ENCODE measurements around the gene RAB1B.

DNA sequence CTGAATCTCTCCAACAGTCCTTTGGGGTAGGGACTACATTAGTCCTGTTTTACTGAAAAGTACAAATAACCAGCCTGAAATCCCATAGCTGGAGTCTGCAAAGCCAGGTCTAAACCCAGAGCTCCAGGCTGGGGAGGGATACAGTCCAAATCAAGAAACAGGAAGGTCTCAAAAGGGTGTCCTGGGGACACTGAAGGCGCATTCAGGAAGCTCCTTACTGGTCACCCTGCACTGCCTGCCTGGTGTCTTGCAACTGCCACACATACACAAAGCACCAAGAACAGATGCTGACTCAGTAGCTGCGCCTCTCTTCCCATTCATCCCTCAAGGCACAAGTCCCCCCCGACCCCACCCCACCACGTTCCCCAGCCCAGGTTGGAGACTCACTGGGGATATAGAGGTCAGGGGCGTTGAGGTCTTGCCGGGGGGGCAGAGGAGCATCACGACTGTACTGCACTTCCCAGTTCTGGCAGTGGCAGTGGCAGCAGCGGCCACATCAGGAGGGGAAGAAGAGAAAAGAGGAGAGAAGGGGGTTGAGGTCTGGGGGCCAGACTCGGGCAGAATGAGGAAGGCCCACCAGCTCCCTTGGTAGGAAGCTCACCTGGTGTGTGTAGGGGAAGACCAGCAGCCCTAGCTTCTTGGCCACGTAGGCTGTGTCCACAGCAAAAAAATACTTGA, 18.9 kb downstream of the RAB1B start:
- TF ChIP-seq, protein P1, sequence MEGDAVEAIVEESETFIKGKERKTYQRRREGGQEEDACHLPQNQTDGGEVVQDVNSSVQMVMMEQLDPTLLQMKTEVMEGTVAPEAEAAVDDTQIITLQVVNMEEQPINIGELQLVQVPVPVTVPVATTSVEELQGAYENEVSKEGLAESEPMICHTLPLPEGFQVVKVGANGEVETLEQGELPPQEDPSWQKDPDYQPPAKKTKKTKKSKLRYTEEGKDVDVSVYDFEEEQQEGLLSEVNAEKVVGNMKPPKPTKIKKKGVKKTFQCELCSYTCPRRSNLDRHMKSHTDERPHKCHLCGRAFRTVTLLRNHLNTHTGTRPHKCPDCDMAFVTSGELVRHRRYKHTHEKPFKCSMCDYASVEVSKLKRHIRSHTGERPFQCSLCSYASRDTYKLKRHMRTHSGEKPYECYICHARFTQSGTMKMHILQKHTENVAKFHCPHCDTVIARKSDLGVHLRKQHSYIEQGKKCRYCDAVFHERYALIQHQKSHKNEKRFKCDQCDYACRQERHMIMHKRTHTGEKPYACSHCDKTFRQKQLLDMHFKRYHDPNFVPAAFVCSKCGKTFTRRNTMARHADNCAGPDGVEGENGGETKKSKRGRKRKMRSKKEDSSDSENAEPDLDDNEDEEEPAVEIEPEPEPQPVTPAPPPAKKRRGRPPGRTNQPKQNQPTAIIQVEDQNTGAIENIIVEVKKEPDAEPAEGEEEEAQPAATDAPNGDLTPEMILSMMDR (IDR thresholded peaks at IDR 0.05), result no peak
- no peak for TF ChIP-seq POLR2AphosphoS5 (IDR thresholded peaks at IDR 0.05)
- TF ChIP-seq POLR2A (IDR thresholded peaks at IDR 0.05), result no peak

Measured in breast epithelium (tissue), 3 donors.